HepG2 (cell line): ENCODE measurements around the gene WNT7B. TPM values are rescaled to one million over a fixed set of nuclear protein-coding genes. Genes with fewer than 3 reads are reported as not detected.

Experiments used
- ATAC-seq: fragments of 200-7000 bp; cut with Tn5 transposase; 3 replicates; pipeline ENCODE4 v1.9.1; 2020; ENCODE audit warnings: mild to moderate bottlenecking, moderate library complexity
- BruUV-seq: library from RNA; stranded (reverse); fragments of 400-500 nt; replicated peaks from 2 replicates; lab custom pipeline; 2021; lab: Mats Ljungman, UMichigan
- CTCF ChIA-PET: fragments of 300-600 bp; formaldehyde crosslinking; extraction: SDS; loops from one replicate; lab custom pipeline; 2021; ENCODE audit warnings: low total read pairs, inconsistent platforms, low intra/inter-chr PET ratio; lab: Yijun Ruan, JAX
- POLR2A ChIA-PET: fragments of 350-600 bp; sonication (Branson Sonifier 250); formaldehyde crosslinking; loops from one replicate; lab custom pipeline; 2020; ENCODE audit warnings: antibody characterized with exemption, inconsistent platforms; lab: Yijun Ruan, JAX
- DNase-seq: peaks from one replicate; pipeline ENCODE4 v3.0.0-alpha.2; 2015; ENCODE audit warnings: low spot score
- FAIRE-seq: peaks from 3 replicates; lab custom pipeline; 2011; peaks lifted over from hg19 to GRCh38; lab: Jason Lieb, UNC
- H2AFZ ChIP-seq: one replicate; pipeline ENCODE4 v1.6.1; 2011; ENCODE audit warnings: low read length, inconsistent platforms
- H3K27ac ChIP-seq: fragments of 300-600 bp; 3 replicates; pipeline ENCODE4 v1.8.0; 2011; ENCODE audit warnings: mixed run types, mild to moderate bottlenecking, mixed read lengths, low read length, inconsistent platforms; ENCODE audit not compliant: insufficient read depth; ENCODE audit errors: extremely low read length
- H3K27me3 ChIP-seq, 2 experiments: fragments of 200-600 bp in 1 of 2; 2 replicates in 1 of 2; 3 replicates in 1 of 2; pipeline versions ENCODE4 v1.6.0 to v1.8.0; 2011; ENCODE audit warnings: low read length in 2 of 2, mild to moderate bottlenecking in 2 of 2, moderate library complexity in 2 of 2, inconsistent platforms in 1 of 2; ENCODE audit not compliant: insufficient read depth in 2 of 2, control insufficient read depth in 1 of 2
- H3K36me3 ChIP-seq, 2 experiments: fragments of 200-600 bp in 1 of 2; replicated peaks in 1 of 2; 2 replicates in 1 of 2; 3 replicates in 1 of 2; pipeline versions ENCODE4 v1.5.1 to v1.8.0; 2011; ENCODE audit warnings: low read length in 2 of 2, inconsistent platforms in 1 of 2; ENCODE audit not compliant: insufficient read depth in 2 of 2, control insufficient read depth in 1 of 2
- H3K4me1 ChIP-seq: 2 replicates; pipeline ENCODE4 v1.5.1; 2012; ENCODE audit warnings: low read length, inconsistent platforms; ENCODE audit not compliant: insufficient read depth
- H3K4me2 ChIP-seq: 2 replicates; pipeline ENCODE4 v1.6.0; 2011; ENCODE audit warnings: low read depth, low read length, inconsistent platforms
- H3K4me3 ChIP-seq, 3 experiments: fragments of 200-600 bp in 1 of 3; sonication (generic), shearing (Covaris generic) in 1 of 3; replicated peaks in 1 of 3; 2 replicates each; pipeline ENCODE4 v1.5.1; 2011 to 2016; ENCODE audit warnings: low read length in 3 of 3, inconsistent platforms in 2 of 3, low read depth in 2 of 3, mild to moderate bottlenecking in 2 of 3, control low read depth in 1 of 3, mixed read lengths in 1 of 3; ENCODE audit not compliant: insufficient read depth in 1 of 3
- H3K79me2 ChIP-seq: one replicate; pipeline ENCODE4 v1.6.1; 2011; ENCODE audit warnings: low read length, inconsistent platforms; ENCODE audit not compliant: insufficient read depth
- H3K9ac ChIP-seq: 2 replicates; pipeline ENCODE4 v1.6.0; 2011; ENCODE audit warnings: mild to moderate bottlenecking, low read depth, low read length, inconsistent platforms; ENCODE audit not compliant: insufficient read depth
- H3K9me3 ChIP-seq: 2 replicates; pipeline ENCODE4 v1.5.1; 2012; ENCODE audit warnings: mild to moderate bottlenecking, low read length
- H4K20me1 ChIP-seq: 2 replicates; pipeline ENCODE4 v1.6.0; 2011; ENCODE audit warnings: inconsistent platforms, mild to moderate bottlenecking, low read length, moderate library complexity; ENCODE audit not compliant: insufficient read depth
- FOXJ3 ChIP-seq: sonication (generic); formaldehyde crosslinking; IDR thresholded peaks from 2 replicates; pipeline ENCODE4 v1.4.0; 2020; ENCODE audit warnings: missing genetic modification reagents, mild to moderate bottlenecking, borderline replicate concordance
- GABPB1 ChIP-seq: IDR thresholded peaks from 2 replicates; pipeline ENCODE4 v1.6.1; 2016; ENCODE audit warnings: mild to moderate bottlenecking, missing genetic modification reagents, moderate library complexity, missing compliant biosample characterization
- TCF7 ChIP-seq: sonication (generic); IDR thresholded peaks from 2 replicates; pipeline ENCODE4 v1.6.1; 2016; ENCODE audit warnings: antibody characterized with exemption, low read depth
- ZNF138 ChIP-seq: sonication (generic); formaldehyde crosslinking; IDR thresholded peaks from 2 replicates; pipeline ENCODE4 v1.5.0; 2020; ENCODE audit warnings: mild to moderate bottlenecking, low read depth, missing genetic modification reagents
- WGBS: methylation state at CpG from one replicate; pipeline ENCODE4 v1.1.6; 2017; ENCODE audit warnings: low lambda C conversion rate; 5-methylcytosine and 5-hydroxymethylcytosine counted together
- in situ Hi-C: cut with HindIII; loops from 2 replicates; pipeline ENCODE4 v1.10.0; 2017; ENCODE audit warnings: low pct_unique_long_range_greater_than_20kb; ENCODE audit not compliant: extremely low pct_ligation_motif_present
- intact Hi-C: fragments of 100-400 bp; cut with micrococcal nuclease; formaldehyde crosslinking; loops from one replicate; pipeline ENCODE4 v1.10.0; 2022; ENCODE audit not compliant: unreplicated experiment
- polyA plus RNA-seq, 8 experiments: library from polyadenylated mRNA; depleted of rRNA in 3 of 8; stranded (reverse) in 7 of 8; unstranded in 1 of 8; fragments of >200 nt; fragmentation: Illumina TruSeq in 4 of 8; extraction: Trizol in 4 of 8; gene quantifications; 2 replicates each; pipeline versions ENCODE4 v1.2.1 to v1.2.3, GENCODE V29; 2011 to 2016; ENCODE audit warnings: low read depth in 4 of 8, missing spikeins in 1 of 8, mixed read lengths in 1 of 8; ENCODE audit not compliant: insufficient read depth in 1 of 8
- total RNA-seq, 5 experiments: library from RNA; depleted of rRNA; stranded (reverse); fragments of >200 nt; fragmentation: Illumina TruSeq; extraction: Trizol; gene quantifications; 2 replicates each; pipeline ENCODE4 v1.2.3, GENCODE V29; 2016; ENCODE audit warnings: low read depth in 1 of 5
- TF ChIP-seq, protein P1 (sequence below): IDR thresholded peaks from 2 replicates; pipeline ENCODE4 v1.6.1; 2016; ENCODE audit warnings: missing compliant biosample characterization, missing genetic modification reagents, borderline replicate concordance
- TF ChIP-seq, protein P2 (sequence below): sonication (generic); formaldehyde crosslinking; IDR thresholded peaks from 2 replicates; pipeline ENCODE4 v1.4.0; 2020; ENCODE audit warnings: missing genetic modification reagents
- TF ChIP-seq, protein P3 (sequence below): sonication (generic); formaldehyde crosslinking; IDR thresholded peaks from 2 replicates; pipeline ENCODE4 v1.4.0; 2020; ENCODE audit warnings: missing genetic modification reagents
- TF ChIP-seq, protein P4 (sequence below), 2 experiments: fragments of 450-650 bp in 1 of 2; sonication (generic) in 1 of 2; formaldehyde crosslinking in 1 of 2; IDR thresholded peaks; 2 replicates each; pipeline versions ENCODE4 v1.6.1 to v1.8.0; 2016 to 2022; ENCODE audit warnings: antibody characterized with exemption in 1 of 2, mild to moderate bottlenecking in 1 of 2, missing genetic modification reagents in 1 of 2

The WNT7B gene
- total and polyA plus RNA-seq, 2 of the 13 experiments (the other 11 are each of a cell fraction or from before 2014, with no cell fraction given): 0.09 TPM; not detected in 1

DNA sequence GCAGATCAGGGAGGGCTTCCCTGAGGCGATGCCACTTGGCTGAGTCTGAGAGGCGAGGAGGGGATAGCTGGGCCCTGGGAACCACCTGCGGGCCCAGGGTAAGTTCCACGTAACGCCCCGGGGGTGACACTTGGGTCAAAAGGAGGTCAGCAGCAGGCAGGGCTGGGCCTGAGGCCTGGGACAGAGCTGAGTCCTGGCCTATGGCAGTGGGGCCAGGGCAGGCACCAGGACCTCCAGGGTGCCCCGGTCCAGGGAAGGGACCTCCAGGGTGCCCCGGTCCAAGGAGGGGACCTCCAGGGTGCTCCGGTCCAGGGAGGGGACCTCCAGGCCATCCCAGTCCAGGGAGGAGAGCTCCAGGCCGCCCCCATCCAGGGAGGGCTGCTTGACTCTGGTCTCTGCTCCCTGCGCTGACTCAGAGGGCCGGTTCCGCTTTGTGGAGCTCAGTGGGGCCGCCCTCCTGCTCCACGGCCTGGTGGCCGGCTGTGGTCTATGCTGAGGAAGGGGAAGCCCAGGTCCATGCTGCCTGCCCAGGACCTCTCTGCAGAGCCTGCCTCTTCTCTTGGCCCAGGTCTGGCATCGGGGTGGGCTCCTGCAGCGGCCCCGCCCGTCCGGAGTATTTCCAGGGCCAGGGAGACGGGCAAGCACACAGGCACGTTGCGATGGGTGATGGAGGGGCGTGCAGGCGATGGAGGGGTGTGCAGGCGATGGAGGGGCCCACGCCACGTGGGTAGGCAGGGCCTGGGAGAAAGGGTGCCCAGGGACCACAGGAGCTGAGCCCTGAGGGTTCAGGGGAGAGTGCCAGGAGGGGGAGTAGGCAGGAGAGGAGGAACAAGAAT lies 19.5 kb upstream of the WNT7B start:
- no peak overlapping the region for H3K27ac ChIP-seq
- in situ Hi-C loops: loop anchor here (5.0 kb wide), 1 partner anchor 41 kb away; no protein-coding TSS in a partner anchor
- ChIA-PET CTCF (interaction anchor here (2.0 to 4.1 kb wide), 2 partner anchors 10 to 121 kb away, joined by 4 to 86 read pairs; no protein-coding TSS in a partner anchor), POLR2A (interaction anchor here (0.5 to 1.8 kb wide), 7 partner anchors 9 to 254 kb away, joined by 3 to 11 read pairs (median 4); partner anchors contain the start of gene CDPF1)
- no peaks in the 10 kb centered on the region for H3K79me2 ChIP-seq
- peak overlapping the region; percentile 58 for H3K4me2 ChIP-seq
- H2AFZ ChIP-seq: no peak overlapping the region
- peak overlapping the region in 1 of 3 experiments; percentile 37; a peak in 1 of 6 replicates for H3K4me3 ChIP-seq
- H3K36me3 ChIP-seq: no peaks in the 10 kb centered on the region
- H3K4me1 ChIP-seq: peaks cover 22% of the 10 kb centered on the region
- no TSS peak for BruUV-seq
- no peak overlapping the region for H3K9ac ChIP-seq
- intact Hi-C loops: loop anchor here (5.0 kb wide), 1 partner anchor 41 kb away; no protein-coding TSS in a partner anchor
- H4K20me1 ChIP-seq: no peaks in the 10 kb centered on the region
- FAIRE-seq (no peak), DNase-seq (no peak), ATAC-seq (peak; percentile 74)
- H3K27me3 ChIP-seq: peaks cover 8 to 71% of the 10 kb centered on the region in 2 experiments
- no peaks in the 10 kb centered on the region for H3K9me3 ChIP-seq
- WGBS: 47% methylated on average over 17 of the region's 29 CpGs
- TF ChIP-seq, protein P1, sequence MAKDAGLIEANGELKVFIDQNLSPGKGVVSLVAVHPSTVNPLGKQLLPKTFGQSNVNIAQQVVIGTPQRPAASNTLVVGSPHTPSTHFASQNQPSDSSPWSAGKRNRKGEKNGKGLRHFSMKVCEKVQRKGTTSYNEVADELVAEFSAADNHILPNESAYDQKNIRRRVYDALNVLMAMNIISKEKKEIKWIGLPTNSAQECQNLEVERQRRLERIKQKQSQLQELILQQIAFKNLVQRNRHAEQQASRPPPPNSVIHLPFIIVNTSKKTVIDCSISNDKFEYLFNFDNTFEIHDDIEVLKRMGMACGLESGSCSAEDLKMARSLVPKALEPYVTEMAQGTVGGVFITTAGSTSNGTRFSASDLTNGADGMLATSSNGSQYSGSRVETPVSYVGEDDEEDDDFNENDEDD (CRISPR knock-in tag): no peak
- TF ChIP-seq TCF7 (no peak), GABPB1 (peak; percentile 47; the same call in 1 of the 2 replicates), FOXJ3 (CRISPR knock-in tag) (no peak), ZNF138 (CRISPR knock-in tag) (no peak)
- TF ChIP-seq, protein P2, sequence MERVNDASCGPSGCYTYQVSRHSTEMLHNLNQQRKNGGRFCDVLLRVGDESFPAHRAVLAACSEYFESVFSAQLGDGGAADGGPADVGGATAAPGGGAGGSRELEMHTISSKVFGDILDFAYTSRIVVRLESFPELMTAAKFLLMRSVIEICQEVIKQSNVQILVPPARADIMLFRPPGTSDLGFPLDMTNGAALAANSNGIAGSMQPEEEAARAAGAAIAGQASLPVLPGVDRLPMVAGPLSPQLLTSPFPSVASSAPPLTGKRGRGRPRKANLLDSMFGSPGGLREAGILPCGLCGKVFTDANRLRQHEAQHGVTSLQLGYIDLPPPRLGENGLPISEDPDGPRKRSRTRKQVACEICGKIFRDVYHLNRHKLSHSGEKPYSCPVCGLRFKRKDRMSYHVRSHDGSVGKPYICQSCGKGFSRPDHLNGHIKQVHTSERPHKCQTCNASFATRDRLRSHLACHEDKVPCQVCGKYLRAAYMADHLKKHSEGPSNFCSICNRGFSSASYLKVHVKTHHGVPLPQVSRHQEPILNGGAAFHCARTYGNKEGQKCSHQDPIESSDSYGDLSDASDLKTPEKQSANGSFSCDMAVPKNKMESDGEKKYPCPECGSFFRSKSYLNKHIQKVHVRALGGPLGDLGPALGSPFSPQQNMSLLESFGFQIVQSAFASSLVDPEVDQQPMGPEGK: peak; percentile 26; the same call in 1 of the 2 replicates
- TF ChIP-seq, protein P3, sequence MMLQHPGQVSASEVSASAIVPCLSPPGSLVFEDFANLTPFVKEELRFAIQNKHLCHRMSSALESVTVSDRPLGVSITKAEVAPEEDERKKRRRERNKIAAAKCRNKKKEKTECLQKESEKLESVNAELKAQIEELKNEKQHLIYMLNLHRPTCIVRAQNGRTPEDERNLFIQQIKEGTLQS (CRISPR knock-in tag): no peak
- TF ChIP-seq, protein P4, sequence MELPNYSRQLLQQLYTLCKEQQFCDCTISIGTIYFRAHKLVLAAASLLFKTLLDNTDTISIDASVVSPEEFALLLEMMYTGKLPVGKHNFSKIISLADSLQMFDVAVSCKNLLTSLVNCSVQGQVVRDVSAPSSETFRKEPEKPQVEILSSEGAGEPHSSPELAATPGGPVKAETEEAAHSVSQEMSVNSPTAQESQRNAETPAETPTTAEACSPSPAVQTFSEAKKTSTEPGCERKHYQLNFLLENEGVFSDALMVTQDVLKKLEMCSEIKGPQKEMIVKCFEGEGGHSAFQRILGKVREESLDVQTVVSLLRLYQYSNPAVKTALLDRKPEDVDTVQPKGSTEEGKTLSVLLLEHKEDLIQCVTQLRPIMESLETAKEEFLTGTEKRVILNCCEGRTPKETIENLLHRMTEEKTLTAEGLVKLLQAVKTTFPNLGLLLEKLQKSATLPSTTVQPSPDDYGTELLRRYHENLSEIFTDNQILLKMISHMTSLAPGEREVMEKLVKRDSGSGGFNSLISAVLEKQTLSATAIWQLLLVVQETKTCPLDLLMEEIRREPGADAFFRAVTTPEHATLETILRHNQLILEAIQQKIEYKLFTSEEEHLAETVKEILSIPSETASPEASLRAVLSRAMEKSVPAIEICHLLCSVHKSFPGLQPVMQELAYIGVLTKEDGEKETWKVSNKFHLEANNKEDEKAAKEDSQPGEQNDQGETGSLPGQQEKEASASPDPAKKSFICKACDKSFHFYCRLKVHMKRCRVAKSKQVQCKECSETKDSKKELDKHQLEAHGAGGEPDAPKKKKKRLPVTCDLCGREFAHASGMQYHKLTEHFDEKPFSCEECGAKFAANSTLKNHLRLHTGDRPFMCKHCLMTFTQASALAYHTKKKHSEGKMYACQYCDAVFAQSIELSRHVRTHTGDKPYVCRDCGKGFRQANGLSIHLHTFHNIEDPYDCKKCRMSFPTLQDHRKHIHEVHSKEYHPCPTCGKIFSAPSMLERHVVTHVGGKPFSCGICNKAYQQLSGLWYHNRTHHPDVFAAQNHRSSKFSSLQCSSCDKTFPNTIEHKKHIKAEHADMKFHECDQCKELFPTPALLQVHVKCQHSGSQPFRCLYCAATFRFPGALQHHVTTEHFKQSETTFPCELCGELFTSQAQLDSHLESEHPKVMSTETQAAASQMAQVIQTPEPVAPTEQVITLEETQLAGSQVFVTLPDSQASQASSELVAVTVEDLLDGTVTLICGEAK (IDR thresholded peaks at IDR 0.05): no peak
- TF ChIP-seq, protein P4 (CRISPR knock-in tag; IDR thresholded peaks at IDR 0.05): 0 out of 2 replicates have a peak, but pooled peaks have one; percentile 27
